DND-41 (cell line): ENCODE measurements around the gene TEX2.

ENCODE experiments used
- ATAC-seq: fragments of 200-7000 bp; cut with Tn5 transposase; 3 replicates; pipeline ENCODE4 v1.9.1; 2021; ENCODE audit warnings: low read depth; ENCODE audit not compliant: insufficient read depth
- DNase-seq: peaks from one replicate; pipeline ENCODE4 v3.0.0-alpha.2; 2020
- H2AFZ ChIP-seq: 2 replicates; pipeline ENCODE4 v1.6.0; 2012; ENCODE audit warnings: low read depth, low read length
- H3K27ac ChIP-seq: 2 replicates; pipeline ENCODE4 v1.5.1; 2012; ENCODE audit warnings: low read length, inconsistent platforms
- H3K27me3 ChIP-seq: fragments of 200-600 bp; sonication (generic); 2 replicates; pipeline ENCODE4 v1.6.0; 2012; ENCODE audit warnings: low read length, mild to moderate bottlenecking, inconsistent platforms; ENCODE audit not compliant: insufficient read depth, poor library complexity
- H3K36me3 ChIP-seq: 2 replicates; pipeline ENCODE4 v1.5.1; 2012; ENCODE audit warnings: low read length, inconsistent platforms; ENCODE audit not compliant: insufficient read depth
- H3K4me1 ChIP-seq: 2 replicates; pipeline ENCODE4 v1.5.1; 2012; ENCODE audit warnings: mild to moderate bottlenecking, low read length; ENCODE audit not compliant: insufficient read depth
- H3K4me2 ChIP-seq: 2 replicates; pipeline ENCODE4 v1.6.0; 2012; ENCODE audit warnings: mild to moderate bottlenecking, moderate library complexity, low read length, inconsistent platforms; ENCODE audit not compliant: insufficient read depth
- H3K4me3 ChIP-seq, 2 experiments: fragments of 200-600 bp in 1 of 2; shearing (Covaris generic) in 1 of 2; 2 replicates each; pipeline ENCODE4 v1.5.1; 2012 to 2016; ENCODE audit warnings: inconsistent platforms in 2 of 2, low read length in 2 of 2, mild to moderate bottlenecking in 2 of 2, low read depth in 1 of 2, moderate library complexity in 1 of 2
- H3K79me2 ChIP-seq: 2 replicates; pipeline ENCODE4 v1.6.0; 2012; ENCODE audit warnings: low read length, inconsistent platforms; ENCODE audit not compliant: insufficient read depth
- H3K9ac ChIP-seq: 2 replicates; pipeline ENCODE4 v1.6.0; 2012; ENCODE audit warnings: low read depth, mild to moderate bottlenecking, inconsistent platforms, low read length, moderate library complexity
- H3K9me3 ChIP-seq: 2 replicates; pipeline ENCODE4 v1.5.1; 2012; ENCODE audit warnings: low read length, moderate library complexity, mild to moderate bottlenecking, inconsistent platforms; ENCODE audit not compliant: insufficient read depth, severe bottlenecking
- H4K20me1 ChIP-seq: 2 replicates; pipeline ENCODE4 v1.6.0; 2012; ENCODE audit warnings: low read length; ENCODE audit not compliant: insufficient read depth
- CTCF ChIP-seq: IDR thresholded peaks from 2 replicates; pipeline ENCODE4 v1.5.1; 2012; ENCODE audit warnings: borderline replicate concordance, low read length, moderate library complexity, mild to moderate bottlenecking; ENCODE audit not compliant: poor library complexity, severe bottlenecking; ENCODE audit errors: extremely low read depth
- EZH2 ChIP-seq: IDR thresholded peaks from 3 replicates; pipeline ENCODE4 v1.6.1; 2012; ENCODE audit warnings: borderline replicate concordance, low read depth, mild to moderate bottlenecking, moderate library complexity, low read length, inconsistent platforms; ENCODE audit not compliant: severe bottlenecking

The TEX2 gene

GRCh38 chr17:64259426-64259825 lies 3.6 kb downstream of the TEX2 start:
- Histone ChIP-seq H3K9ac (no peak overlapping the region), H3K9me3 (no peaks in the 10 kb centered on the region), H4K20me1 (peaks cover 20% of the 10 kb centered on the region), H3K27me3 (no peaks in the 10 kb centered on the region), H3K36me3 (no peaks in the 10 kb centered on the region; the same call in 1 of the 2 replicates), H2AFZ (no peak overlapping the region), H3K4me1 (peaks cover 31% of the 10 kb centered on the region), H3K27ac (no peak overlapping the region), H3K79me2 (peaks cover 50% of the 10 kb centered on the region), H3K4me2 (no peak overlapping the region), H3K4me3 (no peak overlapping the region)
- ATAC-seq (no peak), DNase-seq (no peak)
- TF ChIP-seq CTCF (no peak), EZH2 (no peak)

GRCh38 chr17:64256913-64257807 lies 5.9 kb downstream of the TEX2 start:
- Histone ChIP-seq H4K20me1 (peaks cover 23% of the 10 kb centered on the region), H2AFZ (no peak overlapping the region), H3K4me2 (no peak overlapping the region), H3K27me3 (no peaks in the 10 kb centered on the region), H3K27ac (no peak overlapping the region), H3K9ac (no peak overlapping the region), H3K9me3 (no peaks in the 10 kb centered on the region), H3K4me1 (peaks cover 19% of the 10 kb centered on the region), H3K36me3 (no peaks in the 10 kb centered on the region), H3K4me3 (no peak overlapping the region), H3K79me2 (peaks cover 55% of the 10 kb centered on the region)
- ATAC-seq (no peak), DNase-seq (no peak)
- TF ChIP-seq EZH2 (no peak), CTCF (no peak)

GRCh38 chr17:64255764-64256163 lies 7.3 kb downstream of the TEX2 start:
- H3K27ac ChIP-seq = no peak overlapping the region
- peaks cover 48% of the 10 kb centered on the region for H3K79me2 ChIP-seq
- DNase-seq = no peak
- H3K4me2 ChIP-seq = no peak overlapping the region
- H3K9me3 ChIP-seq = no peaks in the 10 kb centered on the region
- ATAC-seq = no peak
- no peak overlapping the region for H2AFZ ChIP-seq
- H3K27me3 ChIP-seq = no peaks in the 10 kb centered on the region
- H3K4me1 ChIP-seq = peaks cover 5% of the 10 kb centered on the region; the same call in 1 of the 2 replicates
- TF ChIP-seq EZH2 = no peak
- no peak for TF ChIP-seq CTCF
- H3K4me3 ChIP-seq = no peak overlapping the region
- no peaks in the 10 kb centered on the region for H3K36me3 ChIP-seq
- H4K20me1 ChIP-seq = peaks cover 22% of the 10 kb centered on the region
- H3K9ac ChIP-seq = no peak overlapping the region
